ENCODE measurements around the gene SHANK1.
"Not testable (repeated sequence)": the region's sequence is repeated elsewhere in the genome, so short reads cannot be mapped to it uniquely, and the experiment has no call there.

SHANK1 gene

GRCh38 chr19:50632151-50632835 is 87.3 kb downstream of the SHANK1 start:
- DNase-seq = no peak

DNA sequence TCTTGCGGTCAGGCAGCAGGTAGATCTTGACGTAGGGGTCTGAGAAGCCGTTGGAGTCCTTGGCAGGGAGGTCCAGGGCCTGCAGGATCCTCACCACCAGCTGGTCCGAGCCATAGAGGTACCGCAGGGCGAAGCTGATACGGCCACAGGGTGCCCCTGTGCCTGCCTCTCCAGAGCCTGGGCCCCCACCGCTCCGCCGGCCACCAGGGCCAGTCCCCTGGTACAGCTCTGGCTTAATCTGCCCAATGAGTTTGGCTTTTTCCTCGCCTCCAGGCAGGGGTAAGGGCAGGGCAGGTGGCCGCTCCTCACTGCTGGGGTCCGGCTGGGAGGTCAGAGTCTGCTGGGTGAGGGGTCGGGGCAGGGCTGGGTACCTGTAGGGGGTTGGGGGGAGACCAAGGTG is 89.8 kb downstream of the SHANK1 start:
- DNase-seq = no peak

GRCh38 chr19:50629194-50629593 is 90.4 kb downstream of the SHANK1 start:
- DNase-seq = no peak

DNA sequence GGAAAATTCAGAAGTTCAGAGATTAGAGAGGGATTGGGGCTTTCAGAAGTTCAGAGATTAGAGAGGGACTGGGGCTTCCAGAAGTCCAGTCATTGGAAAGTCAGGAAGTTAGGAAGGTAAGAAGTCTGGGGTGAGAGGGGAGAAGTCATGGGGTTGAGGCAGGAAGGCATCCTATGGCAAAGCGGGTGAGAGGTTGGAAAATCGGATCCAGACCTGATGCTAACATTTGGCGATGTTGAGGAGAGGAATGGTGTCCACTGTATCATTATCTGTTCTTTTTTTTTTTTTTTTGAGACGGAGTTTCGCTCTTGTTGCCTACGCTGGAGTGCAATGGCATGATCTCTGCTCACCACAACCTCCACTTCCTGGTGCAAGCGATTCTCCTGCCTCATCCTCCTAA is 91.1 kb downstream of the SHANK1 start:
- DNase-seq = no peak

DNA sequence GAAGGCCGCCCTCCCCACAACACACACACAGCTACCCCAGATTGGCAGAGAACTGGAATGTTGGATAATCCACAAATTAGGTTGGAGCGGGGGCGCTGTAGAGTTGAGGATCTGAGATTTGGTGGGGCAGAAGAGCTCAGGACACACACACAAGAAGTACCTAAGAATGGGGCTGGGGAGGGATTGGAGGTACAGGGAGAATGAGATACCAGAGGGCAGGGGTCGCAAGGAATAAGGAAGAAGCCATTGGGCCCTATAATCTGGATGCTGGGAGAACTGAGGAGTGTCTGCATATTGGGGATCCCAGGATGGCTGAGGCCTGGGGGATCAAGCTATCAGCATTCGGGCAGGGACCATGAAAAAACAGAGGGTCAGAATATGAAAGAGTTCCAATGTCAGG is 91.5 kb downstream of the SHANK1 start:
- no peak for DNase-seq

- no peak for DNase-seq
Observed at GRCh38 chr19:50626795-50627194, 92.8 kb downstream of the SHANK1 start.

DNA sequence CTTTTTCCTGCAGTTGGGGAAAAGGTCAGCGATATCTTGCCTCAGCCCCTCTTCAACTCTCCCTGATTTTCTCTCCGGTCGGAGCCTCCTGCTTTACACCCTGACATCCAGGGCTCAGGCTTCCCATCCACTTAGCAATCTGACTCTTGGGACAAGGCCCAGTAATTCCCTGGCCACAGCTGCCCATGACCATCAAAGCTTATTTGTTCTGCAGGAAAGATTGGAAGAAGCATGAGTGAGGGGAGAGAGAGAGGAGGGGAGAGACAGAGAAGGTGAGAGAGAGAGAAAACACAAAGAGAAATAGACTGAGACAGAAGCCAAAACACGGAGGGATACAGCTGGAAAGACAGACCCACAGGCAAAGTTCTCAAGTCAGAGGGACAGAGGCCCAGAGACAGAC is 93.6 kb downstream of the SHANK1 start:
- no peak for DNase-seq

DNA sequence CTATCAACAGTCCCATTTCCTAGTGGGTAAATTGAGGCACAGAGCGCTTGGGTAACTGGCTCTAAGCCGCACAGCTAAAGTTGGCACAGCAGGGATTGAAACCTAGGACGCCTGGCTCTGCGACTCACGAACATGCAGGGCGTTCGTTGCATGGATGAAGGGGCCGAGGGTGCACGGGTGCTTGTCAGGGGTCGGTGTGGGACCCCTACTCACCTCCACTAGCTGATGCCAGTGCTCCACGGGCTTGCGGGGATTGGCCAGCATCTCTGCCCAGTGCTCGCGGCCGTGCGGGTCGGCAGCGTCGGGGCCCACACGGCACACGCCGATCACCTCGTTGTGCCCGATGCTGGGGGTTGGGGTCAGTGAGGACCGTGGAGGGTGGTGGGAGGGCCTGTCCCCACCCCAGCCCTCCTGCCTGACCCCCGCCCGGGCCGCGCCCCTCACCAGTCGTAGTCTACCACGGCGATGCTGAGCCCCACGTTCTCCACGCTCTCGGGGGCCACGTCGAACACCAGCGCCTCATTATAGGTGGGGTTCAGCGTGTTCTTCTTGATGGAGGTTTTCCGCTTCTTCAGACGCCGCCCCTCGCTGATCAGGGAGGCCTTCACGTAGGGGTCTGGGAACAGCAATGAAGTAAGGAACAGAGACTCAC is 94.5 kb downstream of the SHANK1 start:
- DNase-seq = no peak

DNA sequence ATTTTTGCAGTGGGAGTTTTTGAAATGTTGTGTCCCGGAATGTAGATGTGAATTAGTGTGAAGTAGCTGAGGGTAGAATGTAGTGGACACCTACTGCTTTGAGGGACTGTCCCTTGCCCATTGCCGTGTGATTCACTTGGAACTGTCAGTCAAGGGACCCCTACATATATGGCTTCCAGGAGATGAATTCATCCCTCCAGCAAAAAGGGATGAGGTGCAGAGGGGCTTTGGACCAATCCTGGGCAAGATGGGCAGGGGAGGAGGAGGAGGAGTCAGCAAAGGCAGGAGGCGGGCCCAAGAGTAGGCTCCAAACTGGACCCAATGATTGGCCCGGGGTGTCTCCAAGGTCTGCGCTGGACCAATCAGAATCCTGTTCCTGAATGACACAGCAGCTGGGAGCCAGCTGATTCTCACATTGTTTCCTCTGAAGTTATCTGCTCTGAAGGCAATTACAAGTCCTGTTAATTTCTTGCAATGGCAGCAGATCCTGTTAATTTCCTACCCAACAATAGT is 99.2 kb downstream of the SHANK1 start:
- not testable (repeated sequence) for DNase-seq

GRCh38 chr19:50619184-50619583 is 100.4 kb downstream of the SHANK1 start:
- DNase-seq = not testable (repeated sequence)

- DNase-seq = not testable (repeated sequence)
Observed at GRCh38 chr19:50618379-50618778, 101.2 kb downstream of the SHANK1 start.

DNA sequence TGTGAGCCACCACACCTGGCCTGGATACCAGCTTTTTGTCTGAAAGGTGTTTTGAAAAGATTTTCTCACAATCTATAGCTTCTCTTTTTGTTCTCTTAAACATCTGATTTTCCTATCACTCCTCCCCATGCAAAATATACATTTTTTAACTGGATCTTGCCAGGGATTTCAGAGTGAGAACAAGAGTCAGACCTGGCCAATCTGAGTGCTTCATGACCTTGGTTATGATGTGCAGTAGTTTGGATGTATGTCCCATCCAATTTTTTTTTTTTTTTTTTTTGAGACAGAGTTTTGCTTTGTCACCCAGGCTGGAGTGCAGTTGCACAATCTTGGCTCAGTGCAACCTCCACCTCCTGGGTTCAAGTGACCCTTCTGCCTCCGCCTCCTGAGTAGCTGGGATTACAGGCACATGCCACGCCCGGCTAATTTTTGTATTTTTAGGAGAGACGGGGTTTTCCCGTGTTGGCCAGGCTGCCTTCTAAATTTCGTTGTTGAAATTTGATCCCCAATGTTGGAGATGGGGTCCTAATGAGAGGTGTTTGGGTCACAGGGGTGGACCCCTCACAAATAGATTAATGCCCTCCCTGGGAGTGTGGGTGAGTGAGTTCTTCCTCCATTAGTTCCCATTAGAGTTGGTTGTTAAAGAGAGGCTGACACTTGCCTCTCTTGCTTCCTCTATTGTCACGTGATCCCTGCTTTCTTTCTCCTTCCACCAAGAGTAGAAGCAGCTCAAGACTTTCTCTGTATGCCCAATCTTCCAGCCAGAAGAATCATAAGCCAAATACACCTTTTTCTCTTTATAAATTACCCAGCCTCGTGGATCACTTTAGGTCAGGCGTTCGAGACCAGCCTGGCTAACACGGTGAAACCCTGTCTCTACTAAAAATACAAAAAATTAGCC is 106.8 kb downstream of the SHANK1 start:
- not testable (repeated sequence) for DNase-seq
